ENCODE data around the gene LYPD5. TPM values are rescaled to one million over a fixed set of nuclear protein-coding genes. Genes with fewer than 3 reads are reported as not detected.

The LYPD5 gene
- total and polyA plus RNA-seq, 2 of the 13 experiments (the other 11 are each of a cell fraction or from before 2014, with no cell fraction given): not detected

GRCh38 chr19:43826787-43827754, 24.8 kb upstream of the LYPD5 start, which contains the start of gene ZNF283 (continued):
- TF ChIP-seq GABPA (IDR thresholded peaks at IDR 0.05; ENCODE audit: low read depth, low read length): peak; percentile 65
- TF ChIP-seq GABPA (CRISPR knock-in tag; IDR thresholded peaks at IDR 0.05; ENCODE audit: low read depth): peak; percentile 94
- TF ChIP-seq HBP1 (CRISPR knock-in tag; IDR thresholded peaks at IDR 0.05; ENCODE audit: low read depth): 0 out of 2 replicates have a peak, but pooled peaks have one; percentile 11
- TF ChIP-seq HMGA1 (CRISPR knock-in tag; conservative IDR thresholded peaks at IDR 0.05): no peak
- TF ChIP-seq NAIF1 (CRISPR knock-in tag; IDR thresholded peaks at IDR 0.05; ENCODE audit: borderline replicate concordance): no peak
- no peak for TF ChIP-seq ZNF570 (CRISPR knock-in tag; IDR thresholded peaks at IDR 0.05; ENCODE audit: borderline replicate concordance)
- no peak for TF ChIP-seq SP5 (CRISPR knock-in tag; IDR thresholded peaks at IDR 0.05; ENCODE audit: borderline replicate concordance, low read depth)
- TF ChIP-seq ZGPAT (CRISPR knock-in tag; IDR thresholded peaks at IDR 0.05): peak; percentile 41; the same call in 1 of the 2 replicates
- no peak for TF ChIP-seq STAT5B (CRISPR knock-in tag; IDR thresholded peaks at IDR 0.05)
- no peak for TF ChIP-seq ZNF75D (CRISPR knock-in tag; IDR thresholded peaks at IDR 0.05; ENCODE audit: borderline replicate concordance)
- TF ChIP-seq CREM (IDR thresholded peaks at IDR 0.05): peak; percentile 90
- TF ChIP-seq CREM (CRISPR knock-in tag; IDR thresholded peaks at IDR 0.05): no peak
- no peak for TF ChIP-seq ZBTB8A (CRISPR knock-in tag; IDR thresholded peaks at IDR 0.05; ENCODE audit: borderline replicate concordance, low read depth)
- peak; percentile 89 for TF ChIP-seq SAP130 (CRISPR knock-in tag; IDR thresholded peaks at IDR 0.05; ENCODE audit: low read depth)
- TF ChIP-seq POLR2AphosphoS5 (IDR thresholded peaks at IDR 0.05; ENCODE audit: low read depth, low read length): peak; percentile 82
- TF ChIP-seq ZNF816 (CRISPR knock-in tag; IDR thresholded peaks at IDR 0.05; ENCODE audit: borderline replicate concordance): no peak
- no peak for TF ChIP-seq SP1 (IDR thresholded peaks at IDR 0.05)
- TF ChIP-seq SP1 (CRISPR knock-in tag; IDR thresholded peaks at IDR 0.05): peak; percentile 43; the same call in 1 of the 2 replicates
- TF ChIP-seq GABPB1 (CRISPR knock-in tag; IDR thresholded peaks at IDR 0.05): peak; percentile 92
- TF ChIP-seq GMEB2 (CRISPR knock-in tag; IDR thresholded peaks at IDR 0.05; ENCODE audit: low read depth): no peak
- peak; percentile 63 for TF ChIP-seq POLR2G (IDR thresholded peaks at IDR 0.05; ENCODE audit: low read depth, low read length)
- 0 out of 2 replicates have a peak, but pooled peaks have one; percentile 43 for TF ChIP-seq HIVEP1 (CRISPR knock-in tag; IDR thresholded peaks at IDR 0.05)
- peak; percentile 34; the same call in 1 of the 2 replicates for TF ChIP-seq HOXA3 (CRISPR knock-in tag; IDR thresholded peaks at IDR 0.05)
- 0 out of 2 replicates have a peak, but pooled peaks have one; percentile 18 for TF ChIP-seq RBFOX2 (IDR thresholded peaks at IDR 0.05; ENCODE audit: low read depth, low read length)
- TF ChIP-seq TGIF2 (CRISPR knock-in tag; IDR thresholded peaks at IDR 0.05): 0 out of 2 replicates have a peak, but pooled peaks have one; percentile 3
- peak; percentile 35; the same call in 1 of the 2 replicates for TF ChIP-seq ZNF274 (CRISPR knock-in tag; IDR thresholded peaks at IDR 0.05)
- TF ChIP-seq PHF8 (CRISPR knock-in tag; IDR thresholded peaks at IDR 0.05): peak; percentile 71
- no peak for TF ChIP-seq XBP1 (CRISPR knock-in tag; IDR thresholded peaks at IDR 0.05)
- 0 out of 2 replicates have a peak, but pooled peaks have one; percentile 46 for TF ChIP-seq ZNF607 (CRISPR knock-in tag; IDR thresholded peaks at IDR 0.05; ENCODE audit: borderline replicate concordance)

All from HepG2 (cell line).